Stomach (tissue), 9 donors: Measurements from ENCODE around the gene PRKG1. TPM values are rescaled to one million over a fixed set of nuclear protein-coding genes. Genes with fewer than 3 reads are reported as not detected.
A peak's percentile ranks its signal among the peaks of the same experiment; 100 is the strongest.

ENCODE experiments used
- DNase-seq, 2 donors: peaks; one replicate each; pipeline versions ENCODE4 v3.0.0 to v3.0.0-alpha.2; 2013 to 2019
- H3K27ac ChIP-seq, 5 donors: fragments of 200-600 bp in 4 of 5; sonication (generic) in 4 of 5; one replicate each; pipeline ENCODE4 v1.5.1; 2013 to 2019; ENCODE audit warnings: mild to moderate bottlenecking in 1 of 5, moderate library complexity in 1 of 5
- H3K27me3 ChIP-seq, 3 donors: fragments of 200-600 bp; sonication (generic); one replicate each; pipeline ENCODE4 v1.5.1; 2017 to 2019; ENCODE audit warnings: mixed run types in 1 of 3
- H3K36me3 ChIP-seq, 4 donors: fragments of 200-600 bp; sonication (generic); 1 replicate in 3 of 4; 2 replicates in 1 of 4; pipeline ENCODE4 v1.5.1; 2016 to 2019
- H3K4me1 ChIP-seq, 4 donors: fragments of 200-600 bp; sonication (generic); one replicate each; pipeline ENCODE4 v1.5.1; 2016 to 2019
- H3K4me3 ChIP-seq, 4 donors: fragments of 200-600 bp; sonication (generic) in 3 of 4; one replicate each; pipeline ENCODE4 v1.5.1; 2016 to 2019; ENCODE audit warnings: mild to moderate bottlenecking in 1 of 4
- H3K9me3 ChIP-seq, 4 donors: fragments of 200-600 bp; sonication (generic); one replicate each; pipeline ENCODE4 v1.5.1; 2016 to 2019
- CTCF ChIP-seq, 7 experiments: fragments of 450-650 bp in 4 of 7; fragments of 200-600 bp in 3 of 7; sonication (generic) in 3 of 7; IDR thresholded peaks; one replicate each; pipeline ENCODE4 v1.5.1; 2016 to 2019; ENCODE audit warnings: antibody characterized with exemption in 7 of 7, control low read depth in 2 of 7, mild to moderate bottlenecking in 1 of 7
- EP300 ChIP-seq: sonication (generic); formaldehyde crosslinking; IDR thresholded peaks from one replicate; pipeline ENCODE4 v1.6.1; 2017; ENCODE audit warnings: antibody characterized with exemption
- POLR2A ChIP-seq, 4 donors: fragments of 450-650 bp; IDR thresholded peaks; one replicate each; pipeline ENCODE4 v1.6.1; 2016; ENCODE audit warnings: antibody characterized with exemption in 4 of 4, control low read depth in 2 of 4, mild to moderate bottlenecking in 1 of 4, moderate library complexity in 1 of 4
- POLR2AphosphoS5 ChIP-seq, 3 donors: sonication (generic); formaldehyde crosslinking; IDR thresholded peaks; one replicate each; pipeline ENCODE4 v1.6.1; 2016; ENCODE audit warnings: antibody characterized with exemption in 3 of 3
- WGBS, 5 donors: extraction: QIAGEN DNeasy Blood & Tissue Kit in 3 of 5; methylation state at CpG; one replicate each; pipeline versions ENCODE4 v1.1.5 to v1.1.7; 2013 to 2018; 5-methylcytosine and 5-hydroxymethylcytosine counted together
- intact Hi-C: fragments of 100-400 bp; cut with DNase I; formaldehyde crosslinking; loops from one replicate; pipeline ENCODE4 v1.15.1; 2023; ENCODE audit warnings: low total_unique reads
- polyA plus RNA-seq, 3 donors: library from polyadenylated mRNA; stranded (reverse); fragments of 200-250 nt; gene quantifications; one replicate each; pipeline ENCODE4 v1.2.3, GENCODE V29; 2013
- total RNA-seq, 5 donors: library from RNA; depleted of rRNA; stranded (reverse); fragments of >200 nt; gene quantifications; one replicate each; pipeline versions ENCODE4 v1.1.0 to v1.2.3, GENCODE V29; 2014 to 2016
- donor health status: healthy with polysubstance abuse.
- donor health status: Bipolar disorder and iron deficiency.
- donor health status: healthy.

PRKG1 gene
- total and polyA plus RNA-seq, 8 donors, result 1.5 to 89.2 (median 14.3) TPM

GRCh38 chr10:51121861-51122260, 47.6 kb downstream of the PRKG1 start:
- TF ChIP-seq POLR2AphosphoS5 (IDR thresholded peaks at IDR 0.05) (no peak), EP300 (no peak)

GRCh38 chr10:51124852-51125251, 50.6 kb downstream of the PRKG1 start:
- TF ChIP-seq POLR2A (IDR thresholded peaks at IDR 0.05) (no peak), CTCF (IDR thresholded peaks at IDR 0.05) (no peak), POLR2AphosphoS5 (IDR thresholded peaks at IDR 0.05) (no peak), EP300 (no peak)
- no peak overlapping the region for H3K4me3 ChIP-seq
- peaks cover 0 to 3% (median 0%) of the 10 kb centered on the region in 4 donors for H3K4me1 ChIP-seq
- no peaks in the 10 kb centered on the region for H3K27me3 ChIP-seq
- no peak overlapping the region for H3K27ac ChIP-seq
- 33 to 64% (median 40%) methylated on average over 1 of the region's 1 CpG for WGBS, 5 donors
- H3K36me3 ChIP-seq, result no peaks in the 10 kb centered on the region
- peak in 1 of 2 donors; percentile 52 for DNase-seq
- intact Hi-C loops, result no loop called here
- H3K9me3 ChIP-seq, result no peaks in the 10 kb centered on the region

More at GRCh38 chr10:51121861-51122260, 47.6 kb downstream of the PRKG1 start:
- DNase-seq, result no peak
- Histone ChIP-seq H3K4me3 (no peak overlapping the region), H3K27me3 (no peaks in the 10 kb centered on the region), H3K36me3 (no peaks in the 10 kb centered on the region), H3K27ac (no peak overlapping the region), H3K9me3 (no peaks in the 10 kb centered on the region), H3K4me1 (peaks cover 0 to 3% (median 0%) of the 10 kb centered on the region in 4 donors)
- WGBS, 5 donors, result 94 to 98% (median 97%) methylated on average over 4 of the region's 4 CpGs
- intact Hi-C loops, result no loop called here

GRCh38 chr10:51125518-51125917, 51.2 kb downstream of the PRKG1 start:
- Histone ChIP-seq H3K36me3 (no peaks in the 10 kb centered on the region), H3K9me3 (no peaks in the 10 kb centered on the region), H3K4me1 (peaks cover 0 to 3% (median 0%) of the 10 kb centered on the region in 4 donors), H3K27me3 (no peaks in the 10 kb centered on the region), H3K4me3 (no peak overlapping the region), H3K27ac (no peak overlapping the region)
- WGBS, 5 donors, result 94 to 100% (median 97%) methylated on average over 2 of the region's 2 CpGs
- DNase-seq, result no peak
- TF ChIP-seq EP300 (no peak), POLR2AphosphoS5 (IDR thresholded peaks at IDR 0.05) (no peak), CTCF (IDR thresholded peaks at IDR 0.05) (no peak), POLR2A (IDR thresholded peaks at IDR 0.05) (no peak)
- intact Hi-C loops, result no loop called here

- WGBS, 5 donors, result 48 to 70% (median 52%) methylated on average over 2 of the region's 2 CpGs
- Histone ChIP-seq H3K4me3 (no peak overlapping the region), H3K27ac (no peak overlapping the region), H3K27me3 (no peaks in the 10 kb centered on the region), H3K4me1 (peaks cover 0 to 1% (median 0%) of the 10 kb centered on the region in 4 donors), H3K9me3 (no peaks in the 10 kb centered on the region), H3K36me3 (no peaks in the 10 kb centered on the region)
- intact Hi-C loops, result no loop called here
- DNase-seq, result peak in 1 of 2 donors; percentile 8
- TF ChIP-seq POLR2AphosphoS5 (IDR thresholded peaks at IDR 0.05) (no peak), POLR2A (IDR thresholded peaks at IDR 0.05) (no peak), CTCF (IDR thresholded peaks at IDR 0.05) (no peak), EP300 (no peak)
Observed at GRCh38 chr10:51129946-51130544, 55.8 kb downstream of the PRKG1 start.
